ENCODE results near the gene SELENOK. TPM values are rescaled to one million over a fixed set of nuclear protein-coding genes. Genes with fewer than 3 reads are reported as not detected.
"Not testable (repeated sequence)": the region's sequence is repeated elsewhere in the genome, so short reads cannot be mapped to it uniquely, and the experiment has no call there.

Gene SELENOK
- total and polyA plus RNA-seq, 4 donors: 33.3 to 150 (median 63.3) TPM

GRCh38 chr3:53935283-53935901 is 43.7 kb upstream of the SELENOK start:
- DNase-seq (no peak), ATAC-seq (ENCODE audit: insufficient read depth, low FRiP score) (no peak)
- H3K4me1 ChIP-seq (ENCODE audit: control insufficient read depth in 5 of 5, insufficient read depth in 5 of 5, low read length in 5 of 5): no peaks in the 10 kb centered on the region
- no peak overlapping the region for H3K9ac ChIP-seq (ENCODE audit: insufficient read depth in 1 of 2, low read length in 2 of 2)
- H3K9me3 ChIP-seq (ENCODE audit: control insufficient read depth in 4 of 4, insufficient read depth in 3 of 4, low read length in 3 of 4): peaks cover 0 to 3% (median 0%) of the 10 kb centered on the region in 4 donors
- WGBS, 2 donors: 0% methylated on average over 1 of the region's 1 CpG
- no peak overlapping the region for H3K27ac ChIP-seq (ENCODE audit: low read depth in 1 of 2, low read length in 1 of 2)
- TF ChIP-seq CTCF (IDR thresholded peaks at IDR 0.05; ENCODE audit: control extremely low read depth, extremely low read depth): no peak
- no peaks in the 10 kb centered on the region for H3K36me3 ChIP-seq (ENCODE audit: control insufficient read depth in 4 of 4, insufficient read depth in 4 of 4, low read length in 4 of 4)
- H3K4me3 ChIP-seq: no peak overlapping the region
- H3K27me3 ChIP-seq (ENCODE audit: control insufficient read depth in 3 of 3, insufficient read depth in 3 of 3, low read length in 2 of 3): peaks cover 0 to 12% (median 2%) of the 10 kb centered on the region in 3 donors

- H3K4me1 ChIP-seq (ENCODE audit: control insufficient read depth in 5 of 5, insufficient read depth in 5 of 5, low read length in 5 of 5); ATAC-seq (ENCODE audit: insufficient read depth, low FRiP score); H3K9ac ChIP-seq (ENCODE audit: insufficient read depth in 1 of 2, low read length in 2 of 2); H3K9me3 ChIP-seq (ENCODE audit: control insufficient read depth in 4 of 4, insufficient read depth in 3 of 4, low read length in 3 of 4); H3K4me3 ChIP-seq; H3K36me3 ChIP-seq (ENCODE audit: control insufficient read depth in 4 of 4, insufficient read depth in 4 of 4, low read length in 4 of 4); DNase-seq; H3K27ac ChIP-seq (ENCODE audit: low read depth in 1 of 2, low read length in 1 of 2); H3K27me3 ChIP-seq (ENCODE audit: control insufficient read depth in 3 of 3, insufficient read depth in 3 of 3, low read length in 2 of 3): not testable (repeated sequence)
- 76 to 86% methylated on average over 20 to 30 of the region's 30 CpGs for WGBS, 2 donors
These were observed 35.7 kb upstream of the SELENOK start for GRCh38 chr3:53927208-53927872.

GRCh38 chr3:53921296-53921695 is 29.6 kb upstream of the SELENOK start:
- Histone ChIP-seq H3K9me3 (ENCODE audit: control insufficient read depth in 4 of 4, insufficient read depth in 3 of 4, low read length in 3 of 4) (no peaks in the 10 kb centered on the region), H3K36me3 (ENCODE audit: control insufficient read depth in 4 of 4, insufficient read depth in 4 of 4, low read length in 4 of 4) (no peaks in the 10 kb centered on the region), H3K27ac (ENCODE audit: low read depth in 1 of 2, low read length in 1 of 2) (no peak overlapping the region), H3K4me3 (no peak overlapping the region), H3K4me1 (ENCODE audit: control insufficient read depth in 5 of 5, insufficient read depth in 5 of 5, low read length in 5 of 5) (no peaks in the 10 kb centered on the region), H3K27me3 (ENCODE audit: control insufficient read depth in 3 of 3, insufficient read depth in 3 of 3, low read length in 2 of 3) (no peaks in the 10 kb centered on the region), H3K9ac (ENCODE audit: insufficient read depth in 1 of 2, low read length in 2 of 2) (no peak overlapping the region)
- TF ChIP-seq CTCF (IDR thresholded peaks at IDR 0.05; ENCODE audit: control extremely low read depth, extremely low read depth): peak; percentile 15
- 44 to 63% methylated on average over 1 of the region's 1 CpG for WGBS, 2 donors
- ATAC-seq (ENCODE audit: insufficient read depth, low FRiP score) (no peak), DNase-seq (no peak)

GRCh38 chr3:53919741-53920140 is 28.1 kb upstream of the SELENOK start:
- no peak for ATAC-seq (ENCODE audit: insufficient read depth, low FRiP score)

More at GRCh38 chr3:53919741-53920140, 28.1 kb upstream of the SELENOK start:
- Histone ChIP-seq H3K9me3 (ENCODE audit: control insufficient read depth in 4 of 4, insufficient read depth in 3 of 4, low read length in 3 of 4) (no peaks in the 10 kb centered on the region), H3K27ac (ENCODE audit: low read depth in 1 of 2, low read length in 1 of 2) (no peak overlapping the region), H3K4me3 (no peak overlapping the region), H3K4me1 (ENCODE audit: control insufficient read depth in 5 of 5, insufficient read depth in 5 of 5, low read length in 5 of 5) (no peaks in the 10 kb centered on the region), H3K27me3 (ENCODE audit: control insufficient read depth in 3 of 3, insufficient read depth in 3 of 3, low read length in 2 of 3) (no peaks in the 10 kb centered on the region), H3K9ac (ENCODE audit: insufficient read depth in 1 of 2, low read length in 2 of 2) (no peak overlapping the region), H3K36me3 (ENCODE audit: control insufficient read depth in 4 of 4, insufficient read depth in 4 of 4, low read length in 4 of 4) (no peaks in the 10 kb centered on the region)
- no peak for TF ChIP-seq CTCF (IDR thresholded peaks at IDR 0.05; ENCODE audit: control extremely low read depth, extremely low read depth)
- 86 to 87% methylated on average over 2 of the region's 2 CpGs for WGBS, 2 donors
- DNase-seq: no peak

Data from lung (tissue), 12 donors.